Muscle of leg (tissue), 11 donors: Measurements from ENCODE around the gene SUMF1. TPM values are rescaled to one million over a fixed set of nuclear protein-coding genes. Genes with fewer than 3 reads are reported as not detected.

Experiments used
- DNase-seq: peaks from one replicate; pipeline ENCODE4 v3.0.0; 2013
- H3K27ac ChIP-seq: one replicate; pipeline ENCODE4 v1.5.1; 2013; ENCODE audit warnings: mild to moderate bottlenecking, low read length, control low read depth
- H3K27me3 ChIP-seq: one replicate; pipeline ENCODE4 v1.6.1; 2013; ENCODE audit warnings: low read length; ENCODE audit not compliant: control insufficient read depth, insufficient read depth
- H3K36me3 ChIP-seq: one replicate; pipeline ENCODE4 v1.6.1; 2013; ENCODE audit warnings: low read length; ENCODE audit not compliant: control insufficient read depth, insufficient read depth
- H3K4me1 ChIP-seq: one replicate; pipeline ENCODE4 v1.6.1; 2013; ENCODE audit warnings: low read length; ENCODE audit not compliant: control insufficient read depth, insufficient read depth
- H3K4me3 ChIP-seq: one replicate; pipeline ENCODE4 v1.5.1; 2013; ENCODE audit warnings: low read length, control low read depth
- H3K9me3 ChIP-seq: replicated peaks from 2 replicates; pipeline ENCODE4 v1.6.1; 2013; ENCODE audit warnings: low read depth, low read length; ENCODE audit not compliant: control insufficient read depth
- WGBS: methylation state at CpG from one replicate; pipeline ENCODE4 v1.1.5; 2013; ENCODE audit warnings: missing lambda C conversion rate; ENCODE audit not compliant: insufficient coverage; 5-methylcytosine and 5-hydroxymethylcytosine counted together
- polyA plus RNA-seq, 8 donors: library from polyadenylated mRNA; unstranded; fragments of 120-200 nt; gene quantifications; one replicate each; pipeline versions ENCODE4 v1.2.1 to v1.2.3, GENCODE V29; 2013; ENCODE audit warnings: inconsistent platforms in 1 of 8, low replicate concordance in 1 of 8; ENCODE audit not compliant: insufficient read length in 8 of 8, insufficient read depth in 1 of 8
- total RNA-seq: library from RNA; stranded (reverse); fragments of 120-200 nt; gene quantifications from one replicate; pipeline ENCODE4 v1.2.4, GENCODE V29; 2013

Gene SUMF1
- total and polyA plus RNA-seq, 9 donors: 14.4 to 26.2 (median 17.3) TPM

- no peaks in the 10 kb centered on the region for H3K9me3 ChIP-seq
- DNase-seq: no peak
- H3K27ac ChIP-seq: no peak overlapping the region
- WGBS: no CpG with 5 or more reads among the region's 6 CpGs
- no peak overlapping the region for H3K4me3 ChIP-seq
- H3K27me3 ChIP-seq: no peaks in the 10 kb centered on the region
- no peaks in the 10 kb centered on the region for H3K36me3 ChIP-seq
- no peaks in the 10 kb centered on the region for H3K4me1 ChIP-seq
Measured at GRCh38 chr3:4395448-4395847, 71.6 kb downstream of the SUMF1 start.

GRCh38 chr3:4394567-4394966 is 72.5 kb downstream of the SUMF1 start:
- H3K27ac ChIP-seq: no peak overlapping the region
- H3K9me3 ChIP-seq: no peaks in the 10 kb centered on the region
- no peaks in the 10 kb centered on the region for H3K36me3 ChIP-seq
- H3K4me3 ChIP-seq: no peak overlapping the region
- no peak for DNase-seq
- no CpG with 5 or more reads among the region's 2 CpGs for WGBS
- H3K27me3 ChIP-seq: no peaks in the 10 kb centered on the region
- H3K4me1 ChIP-seq: no peaks in the 10 kb centered on the region

GRCh38 chr3:4394048-4394447 is 73.0 kb downstream of the SUMF1 start:
- no peak overlapping the region for H3K27ac ChIP-seq
- H3K27me3 ChIP-seq: no peaks in the 10 kb centered on the region
- WGBS: no CpG with 5 or more reads among the region's 3 CpGs

GRCh38 chr3:4392992-4393391 is 74.1 kb downstream of the SUMF1 start:
- Histone ChIP-seq H3K9me3 (no peaks in the 10 kb centered on the region), H3K36me3 (no peaks in the 10 kb centered on the region), H3K27ac (no peak overlapping the region), H3K4me3 (no peak overlapping the region), H3K4me1 (no peaks in the 10 kb centered on the region), H3K27me3 (no peaks in the 10 kb centered on the region)
- WGBS: 95% methylated on average over 5 of the region's 5 CpGs
- no peak for DNase-seq

More at GRCh38 chr3:4394048-4394447, 73.0 kb downstream of the SUMF1 start:
- no peak for DNase-seq
- no peaks in the 10 kb centered on the region for H3K9me3 ChIP-seq
- no peaks in the 10 kb centered on the region for H3K36me3 ChIP-seq
- no peaks in the 10 kb centered on the region for H3K4me1 ChIP-seq
- no peak overlapping the region for H3K4me3 ChIP-seq

GRCh38 chr3:4387210-4388204 is 79.6 kb downstream of the SUMF1 start:
- no peaks in the 10 kb centered on the region for H3K27me3 ChIP-seq
- no peak for DNase-seq
- no peaks in the 10 kb centered on the region for H3K9me3 ChIP-seq
- H3K4me1 ChIP-seq: no peaks in the 10 kb centered on the region
- no peaks in the 10 kb centered on the region for H3K36me3 ChIP-seq
- no peak overlapping the region for H3K27ac ChIP-seq
- no CpG with 5 or more reads among the region's 2 CpGs for WGBS
- no peak overlapping the region for H3K4me3 ChIP-seq

GRCh38 chr3:4385201-4385600 is 81.9 kb downstream of the SUMF1 start:
- no peaks in the 10 kb centered on the region for H3K9me3 ChIP-seq
- no peaks in the 10 kb centered on the region for H3K36me3 ChIP-seq
- H3K4me1 ChIP-seq: no peaks in the 10 kb centered on the region
- no peak overlapping the region for H3K27ac ChIP-seq
- no peak for DNase-seq
- H3K4me3 ChIP-seq: no peak overlapping the region
- no peaks in the 10 kb centered on the region for H3K27me3 ChIP-seq
- WGBS: no CpG with 5 or more reads among the region's 6 CpGs

GRCh38 chr3:4380013-4380412 is 87.1 kb downstream of the SUMF1 start:
- H3K9me3 ChIP-seq: no peaks in the 10 kb centered on the region
- 100% methylated on average over 1 of the region's 4 CpGs for WGBS
- DNase-seq: no peak

GRCh38 chr3:4376499-4376898 is 90.6 kb downstream of the SUMF1 start:
- H3K36me3 ChIP-seq: no peaks in the 10 kb centered on the region
- peaks cover 5% of the 10 kb centered on the region for H3K9me3 ChIP-seq
- H3K27me3 ChIP-seq: no peaks in the 10 kb centered on the region
- H3K4me1 ChIP-seq: no peaks in the 10 kb centered on the region
- 82% methylated on average over 2 of the region's 2 CpGs for WGBS
- no peak overlapping the region for H3K27ac ChIP-seq
- no peak for DNase-seq
- H3K4me3 ChIP-seq: no peak overlapping the region

More at GRCh38 chr3:4380013-4380412, 87.1 kb downstream of the SUMF1 start:
- H3K4me3 ChIP-seq: no peak overlapping the region
- no peak overlapping the region for H3K27ac ChIP-seq
- no peaks in the 10 kb centered on the region for H3K36me3 ChIP-seq
- no peaks in the 10 kb centered on the region for H3K27me3 ChIP-seq
- H3K4me1 ChIP-seq: no peaks in the 10 kb centered on the region

GRCh38 chr3:4375911-4376310 is 91.2 kb downstream of the SUMF1 start:
- WGBS: no CpG with 5 or more reads among the region's 2 CpGs
- H3K36me3 ChIP-seq: no peaks in the 10 kb centered on the region
- no peak for DNase-seq

GRCh38 chr3:4373669-4374068 is 93.4 kb downstream of the SUMF1 start:
- Histone ChIP-seq H3K27me3 (no peaks in the 10 kb centered on the region), H3K4me3 (no peak overlapping the region), H3K36me3 (no peaks in the 10 kb centered on the region), H3K27ac (no peak overlapping the region), H3K9me3 (peaks cover 5% of the 10 kb centered on the region), H3K4me1 (no peaks in the 10 kb centered on the region)
- DNase-seq: no peak

More at GRCh38 chr3:4375911-4376310, 91.2 kb downstream of the SUMF1 start:
- Histone ChIP-seq H3K4me3 (no peak overlapping the region), H3K27me3 (no peaks in the 10 kb centered on the region), H3K27ac (no peak overlapping the region), H3K4me1 (no peaks in the 10 kb centered on the region), H3K9me3 (peaks cover 5% of the 10 kb centered on the region)
